ENCODE measurements around the gene RASGRP4.

RASGRP4 gene

GRCh38 chr19:38457690-38458405, 31.8 kb upstream of the RASGRP4 start:
- Mint-ChIP-seq H3K27ac (ENCODE audit: low read depth) (no peak overlapping the region), H3K9me3 (no peaks in the 10 kb centered on the region), H3K4me3 (no peak overlapping the region), H3K4me1 (no peaks in the 10 kb centered on the region), H3K27me3 (peaks cover 27% of the 10 kb centered on the region), H3K36me3 (ENCODE audit: insufficient read depth) (peaks cover 2% of the 10 kb centered on the region)
- DNase-seq (ENCODE audit: low spot score in 2 of 2) (no peak), ATAC-seq (replicated peaks; ENCODE audit: extremely low read depth, poor library complexity, severe bottlenecking) (no peak)

- peaks cover 21% of the 10 kb centered on the region for H3K27me3 Mint-ChIP-seq
- no peaks in the 10 kb centered on the region for H3K4me1 Mint-ChIP-seq
- ATAC-seq (replicated peaks; ENCODE audit: extremely low read depth, poor library complexity, severe bottlenecking) (no peak), DNase-seq (ENCODE audit: low spot score in 2 of 2) (no peak)
- no peak overlapping the region for H3K4me3 Mint-ChIP-seq
- no peak overlapping the region for H3K27ac Mint-ChIP-seq (ENCODE audit: low read depth)
- H3K9me3 Mint-ChIP-seq, result no peaks in the 10 kb centered on the region
- H3K36me3 Mint-ChIP-seq (ENCODE audit: insufficient read depth), result peaks cover 2% of the 10 kb centered on the region
These were observed 31.2 kb upstream of the RASGRP4 start for GRCh38 chr19:38457202-38457601.

- Mint-ChIP-seq H3K4me1 (no peaks in the 10 kb centered on the region), H3K27me3 (peaks cover 11% of the 10 kb centered on the region), H3K27ac (ENCODE audit: low read depth) (no peak overlapping the region)
These were observed 29.0 kb upstream of the RASGRP4 start for GRCh38 chr19:38455031-38455430.

GRCh38 chr19:38453596-38453995, 27.6 kb upstream of the RASGRP4 start:
- Mint-ChIP-seq H3K36me3 (ENCODE audit: insufficient read depth) (peaks cover 2% of the 10 kb centered on the region), H3K4me1 (no peaks in the 10 kb centered on the region), H3K4me3 (no peak overlapping the region), H3K9me3 (peaks cover 4% of the 10 kb centered on the region), H3K27ac (ENCODE audit: low read depth) (no peak overlapping the region), H3K27me3 (peaks cover 14% of the 10 kb centered on the region)
- DNase-seq (ENCODE audit: low spot score in 2 of 2) (no peak), ATAC-seq (replicated peaks; ENCODE audit: extremely low read depth, poor library complexity, severe bottlenecking) (no peak)

More at GRCh38 chr19:38455031-38455430, 29.0 kb upstream of the RASGRP4 start:
- ATAC-seq (replicated peaks; ENCODE audit: extremely low read depth, poor library complexity, severe bottlenecking) (no peak), DNase-seq (ENCODE audit: low spot score in 2 of 2) (no peak)
- Mint-ChIP-seq H3K9me3 (no peaks in the 10 kb centered on the region), H3K4me3 (no peak overlapping the region), H3K36me3 (ENCODE audit: insufficient read depth) (peaks cover 2% of the 10 kb centered on the region)

- Mint-ChIP-seq H3K4me1 (no peaks in the 10 kb centered on the region), H3K4me3 (no peak overlapping the region), H3K27me3 (peaks cover 17% of the 10 kb centered on the region), H3K36me3 (ENCODE audit: insufficient read depth) (peaks cover 2% of the 10 kb centered on the region), H3K9me3 (peaks cover 4% of the 10 kb centered on the region), H3K27ac (ENCODE audit: low read depth) (no peak overlapping the region)
- DNase-seq (ENCODE audit: low spot score in 2 of 2) (no peak), ATAC-seq (replicated peaks; ENCODE audit: extremely low read depth, poor library complexity, severe bottlenecking) (no peak)
These were observed 26.7 kb upstream of the RASGRP4 start for GRCh38 chr19:38452430-38453366.

- DNase-seq (ENCODE audit: low spot score in 2 of 2) (no peak), ATAC-seq (replicated peaks; ENCODE audit: extremely low read depth, poor library complexity, severe bottlenecking) (no peak)
- H3K4me3 Mint-ChIP-seq, result no peak overlapping the region
- no peak overlapping the region for H3K27ac Mint-ChIP-seq (ENCODE audit: low read depth)
- H3K9me3 Mint-ChIP-seq, result peaks cover 4% of the 10 kb centered on the region
- peaks cover 2% of the 10 kb centered on the region for H3K36me3 Mint-ChIP-seq (ENCODE audit: insufficient read depth)
- H3K4me1 Mint-ChIP-seq, result no peaks in the 10 kb centered on the region
- peaks cover 17% of the 10 kb centered on the region for H3K27me3 Mint-ChIP-seq
These were observed 25.6 kb upstream of the RASGRP4 start for GRCh38 chr19:38451629-38452028.

GRCh38 chr19:38451036-38451435, 25.0 kb upstream of the RASGRP4 start:
- no peak for DNase-seq (ENCODE audit: low spot score in 2 of 2)
- Mint-ChIP-seq H3K27ac (ENCODE audit: low read depth) (no peak overlapping the region), H3K36me3 (ENCODE audit: insufficient read depth) (peaks cover 2% of the 10 kb centered on the region), H3K27me3 (peaks cover 17% of the 10 kb centered on the region), H3K9me3 (peaks cover 4% of the 10 kb centered on the region), H3K4me3 (no peak overlapping the region), H3K4me1 (no peaks in the 10 kb centered on the region)
- no peak for ATAC-seq (replicated peaks; ENCODE audit: extremely low read depth, poor library complexity, severe bottlenecking)

GRCh38 chr19:38449518-38449917, 23.5 kb upstream of the RASGRP4 start:
- Mint-ChIP-seq H3K27me3 (peaks cover 24% of the 10 kb centered on the region), H3K4me3 (no peak overlapping the region), H3K36me3 (ENCODE audit: insufficient read depth) (peaks cover 2% of the 10 kb centered on the region), H3K27ac (ENCODE audit: low read depth) (no peak overlapping the region), H3K9me3 (peaks cover 4% of the 10 kb centered on the region), H3K4me1 (no peaks in the 10 kb centered on the region)
- no peak for ATAC-seq (replicated peaks; ENCODE audit: extremely low read depth, poor library complexity, severe bottlenecking)
- DNase-seq (ENCODE audit: low spot score in 2 of 2), result no peak

- Mint-ChIP-seq H3K4me3 (no peak overlapping the region), H3K36me3 (ENCODE audit: insufficient read depth) (no peaks in the 10 kb centered on the region), H3K4me1 (no peaks in the 10 kb centered on the region), H3K9me3 (peaks cover 4% of the 10 kb centered on the region), H3K27me3 (peaks cover 37% of the 10 kb centered on the region), H3K27ac (ENCODE audit: low read depth) (no peak overlapping the region)
- no peak for ATAC-seq (replicated peaks; ENCODE audit: extremely low read depth, poor library complexity, severe bottlenecking)
- no peak for DNase-seq (ENCODE audit: low spot score in 2 of 2)
These were observed 22.2 kb upstream of the RASGRP4 start for GRCh38 chr19:38448225-38448624.

GRCh38 chr19:38445362-38445761, 19.3 kb upstream of the RASGRP4 start:
- DNase-seq (ENCODE audit: low spot score in 2 of 2) (no peak), ATAC-seq (replicated peaks; ENCODE audit: extremely low read depth, poor library complexity, severe bottlenecking) (no peak)
- no peaks in the 10 kb centered on the region for H3K4me1 Mint-ChIP-seq
- H3K27ac Mint-ChIP-seq (ENCODE audit: low read depth), result no peak overlapping the region
- no peaks in the 10 kb centered on the region for H3K36me3 Mint-ChIP-seq (ENCODE audit: insufficient read depth)
- peaks cover 4% of the 10 kb centered on the region for H3K9me3 Mint-ChIP-seq
- H3K27me3 Mint-ChIP-seq, result peaks cover 53% of the 10 kb centered on the region
- no peak overlapping the region for H3K4me3 Mint-ChIP-seq

GRCh38 chr19:38444026-38444425, 18.0 kb upstream of the RASGRP4 start:
- Mint-ChIP-seq H3K27me3 (peaks cover 43% of the 10 kb centered on the region), H3K4me1 (no peaks in the 10 kb centered on the region), H3K4me3 (no peak overlapping the region), H3K9me3 (no peaks in the 10 kb centered on the region), H3K27ac (ENCODE audit: low read depth) (no peak overlapping the region), H3K36me3 (ENCODE audit: insufficient read depth) (no peaks in the 10 kb centered on the region)
- ATAC-seq (replicated peaks; ENCODE audit: extremely low read depth, poor library complexity, severe bottlenecking), result no peak
- DNase-seq (ENCODE audit: low spot score in 2 of 2), result no peak

- DNase-seq (ENCODE audit: low spot score in 2 of 2), result no peak
- H3K9me3 Mint-ChIP-seq, result no peaks in the 10 kb centered on the region
- H3K27me3 Mint-ChIP-seq, result peaks cover 38% of the 10 kb centered on the region
- no peak for ATAC-seq (replicated peaks; ENCODE audit: extremely low read depth, poor library complexity, severe bottlenecking)
- H3K4me3 Mint-ChIP-seq, result no peak overlapping the region
- H3K36me3 Mint-ChIP-seq (ENCODE audit: insufficient read depth), result no peaks in the 10 kb centered on the region
- no peaks in the 10 kb centered on the region for H3K4me1 Mint-ChIP-seq
- no peak overlapping the region for H3K27ac Mint-ChIP-seq (ENCODE audit: low read depth)
These were observed 17.5 kb upstream of the RASGRP4 start for GRCh38 chr19:38443458-38443999.

Data from central memory CD8-positive, alpha-beta T cell (primary cell).